ENCODE data around the gene HDHD5.
A peak's percentile ranks its signal among the peaks of the same experiment; 100 is the strongest.

Gene HDHD5

GRCh38 chr22:17103351-17103750 lies 55.7 kb downstream of the HDHD5 start:
- no peak for DNase-seq

- no peak for DNase-seq
Observed at GRCh38 chr22:17102297-17102667, 56.8 kb downstream of the HDHD5 start.

GRCh38 chr22:17101475-17102296 lies 57.4 kb downstream of the HDHD5 start:
- no peak for DNase-seq

GRCh38 chr22:17100621-17101020 lies 58.5 kb downstream of the HDHD5 start:
- no peak for DNase-seq

- DNase-seq: peak; percentile 14
Observed at GRCh38 chr22:17098379-17098819, 60.7 kb downstream of the HDHD5 start.

- no peak for DNase-seq
Observed at GRCh38 chr22:17097701-17098100, 61.4 kb downstream of the HDHD5 start.

GRCh38 chr22:17097062-17097461 lies 62.0 kb downstream of the HDHD5 start:
- DNase-seq: no peak

GRCh38 chr22:17096071-17096470 lies 63.0 kb downstream of the HDHD5 start:
- DNase-seq: no peak

GRCh38 chr22:17095538-17095937 lies 63.5 kb downstream of the HDHD5 start:
- no peak for DNase-seq

GRCh38 chr22:17093081-17093480 lies 66.0 kb downstream of the HDHD5 start:
- no peak for DNase-seq

- no peak for DNase-seq
Observed at GRCh38 chr22:17091851-17092250, 67.2 kb downstream of the HDHD5 start.

- no peak for DNase-seq
Observed at GRCh38 chr22:17090550-17090949, 68.5 kb downstream of the HDHD5 start.
